HG02884 (cell line): ENCODE data around the gene GDF3.
"Not testable (repeated sequence)": the region's sequence is repeated elsewhere in the genome, so short reads cannot be mapped to it uniquely, and the experiment has no call there.

Source experiments
- ATAC-seq: cut with Tn5 transposase; IDR thresholded peaks from one replicate; pipeline ENCODE4 v1.9.1; 2021; ENCODE audit warnings: mild to moderate bottlenecking, moderate library complexity; ENCODE audit not compliant: unreplicated experiment

The GDF3 gene

DNA sequence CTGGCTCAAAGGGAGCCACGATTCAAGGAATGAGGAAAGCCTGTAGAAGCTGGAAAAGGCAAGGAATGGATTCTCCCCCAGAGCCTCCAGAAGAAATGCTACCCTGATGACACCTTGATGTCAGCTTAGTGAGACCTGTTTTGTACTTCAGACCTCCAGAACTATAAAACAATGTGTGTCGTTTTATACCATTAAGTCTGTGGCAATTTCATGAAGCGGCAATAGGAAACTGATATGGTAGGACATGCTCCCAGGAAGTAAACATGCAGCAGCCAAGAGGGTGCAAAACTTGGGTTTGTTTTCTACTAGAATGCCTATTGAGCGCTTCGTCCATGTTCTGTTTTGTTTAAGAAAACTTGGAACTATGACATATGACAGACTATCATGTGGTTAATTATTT is 27.4 kb downstream of the GDF3 start:
- no peak for ATAC-seq

GRCh38 chr12:7667125-7667524 is 28.4 kb downstream of the GDF3 start:
- ATAC-seq = no peak

DNA sequence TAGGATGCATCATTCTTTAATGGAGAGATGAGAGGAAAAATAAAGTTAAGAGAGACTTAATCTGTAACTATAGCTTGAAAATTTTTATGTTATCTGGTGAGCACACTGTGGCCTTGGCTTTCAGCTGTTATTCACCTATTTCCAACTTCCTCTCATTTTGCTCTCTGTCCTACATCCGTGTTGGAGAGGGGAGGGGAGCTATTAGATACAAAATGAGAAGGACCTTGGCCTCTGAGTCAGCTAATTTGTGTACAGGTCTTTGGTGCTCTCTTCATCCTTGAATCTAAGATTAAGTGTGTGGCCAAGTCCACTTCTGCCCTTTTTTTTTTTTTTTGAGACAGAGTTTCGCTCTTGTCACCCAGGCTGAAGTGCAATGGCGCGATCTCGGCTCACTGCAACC is 29.0 kb downstream of the GDF3 start:
- ATAC-seq = no peak

GRCh38 chr12:7661741-7662140 is 33.8 kb downstream of the GDF3 start:
- ATAC-seq = no peak

- no peak for ATAC-seq
These were observed 39.5 kb downstream of the GDF3 start for GRCh38 chr12:7656121-7656520.

DNA sequence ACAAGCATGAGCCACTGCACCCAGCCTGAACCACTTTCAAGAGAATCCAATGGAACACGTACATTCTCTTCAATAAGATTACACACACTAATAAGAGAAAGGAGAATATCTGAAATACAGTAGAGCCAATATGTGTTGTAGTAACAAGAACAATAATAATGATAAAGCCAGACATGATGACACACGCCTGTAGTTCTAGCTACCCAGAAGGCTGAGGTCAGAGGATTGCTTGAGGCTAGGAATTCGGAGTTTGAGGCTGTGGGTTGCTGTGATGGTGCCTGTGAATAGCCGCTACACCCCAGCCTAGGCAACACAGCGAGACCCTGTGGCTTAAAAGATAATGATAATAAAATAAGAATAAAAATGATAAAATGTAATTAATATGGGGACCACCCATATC is 45.5 kb downstream of the GDF3 start:
- no peak for ATAC-seq

- no peak for ATAC-seq
These were observed 48.5 kb downstream of the GDF3 start for GRCh38 chr12:7647071-7647470.

- ATAC-seq = no peak
These were observed 49.4 kb downstream of the GDF3 start for GRCh38 chr12:7646178-7646475.

- ATAC-seq = no peak
These were observed 50.0 kb downstream of the GDF3 start for GRCh38 chr12:7645395-7646177.

- ATAC-seq = no peak
These were observed 52.7 kb downstream of the GDF3 start for GRCh38 chr12:7642876-7643309.

DNA sequence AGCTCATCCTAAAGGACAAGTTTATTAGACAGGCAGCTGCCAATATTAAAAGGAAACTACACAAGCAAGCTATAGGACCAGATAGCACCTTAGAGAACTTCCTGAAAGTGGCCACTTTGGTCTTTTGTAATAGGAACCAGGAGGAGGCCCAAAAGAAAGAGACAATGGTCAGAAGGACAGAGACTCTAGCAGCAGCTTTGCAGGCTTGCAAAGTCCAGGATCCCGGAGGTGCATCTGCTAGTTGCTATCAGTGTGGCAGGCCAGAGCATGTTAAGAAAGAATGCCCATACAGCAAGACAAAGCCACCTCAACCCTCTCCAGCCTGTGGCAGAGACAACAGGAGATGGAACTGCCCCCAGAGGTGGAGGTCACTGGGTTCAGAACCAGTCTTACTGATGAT is 53.3 kb downstream of the GDF3 start:
- no peak for ATAC-seq

DNA sequence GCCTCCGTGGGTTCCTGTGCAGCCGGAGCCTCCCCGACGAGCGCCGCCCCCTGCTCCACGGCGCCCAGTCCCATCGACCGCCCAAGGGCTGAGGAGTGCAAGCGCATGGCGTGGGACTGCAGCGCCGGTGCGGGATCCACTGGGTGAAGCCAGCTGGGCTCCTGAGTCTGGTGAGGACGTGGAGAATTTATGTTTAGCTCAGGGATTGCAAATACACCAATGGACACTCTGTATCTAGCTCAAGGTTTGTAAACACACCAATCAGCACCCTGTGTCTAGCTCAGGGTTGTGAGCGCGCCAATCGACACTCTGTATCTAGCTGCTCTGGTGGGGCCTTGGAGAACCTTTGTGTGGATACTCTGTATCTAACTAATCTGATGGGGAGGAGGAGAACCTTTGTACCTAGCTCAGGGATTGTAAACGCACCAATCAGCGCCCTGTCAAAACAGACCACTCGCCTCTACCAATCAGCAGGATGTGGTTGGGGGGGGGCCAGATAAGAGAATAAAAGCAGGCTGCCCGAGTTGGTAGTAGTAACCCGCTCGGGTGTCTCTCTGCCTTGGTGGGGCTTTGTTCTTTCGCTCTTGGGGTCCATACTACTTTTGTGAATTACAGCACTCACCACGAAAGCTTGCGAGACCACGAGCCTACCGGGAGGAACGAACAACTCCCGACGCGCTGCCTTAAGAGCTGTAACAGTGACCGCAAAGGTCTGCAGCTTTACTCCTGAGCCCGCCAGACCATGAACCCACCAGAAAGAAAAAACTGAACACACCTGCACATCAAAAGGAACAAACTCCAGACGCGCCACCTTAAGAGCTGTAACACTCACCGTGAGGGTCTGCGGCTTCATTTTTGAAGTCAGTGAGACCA is 55.2 kb downstream of the GDF3 start:
- ATAC-seq = not testable (repeated sequence)
